ENCODE results near the gene STRIP2.
A peak's percentile ranks its signal among the peaks of the same experiment; 100 is the strongest.
"Not testable (repeated sequence)": the region's sequence is repeated elsewhere in the genome, so short reads cannot be mapped to it uniquely, and the experiment has no call there.

STRIP2 gene, protein sequence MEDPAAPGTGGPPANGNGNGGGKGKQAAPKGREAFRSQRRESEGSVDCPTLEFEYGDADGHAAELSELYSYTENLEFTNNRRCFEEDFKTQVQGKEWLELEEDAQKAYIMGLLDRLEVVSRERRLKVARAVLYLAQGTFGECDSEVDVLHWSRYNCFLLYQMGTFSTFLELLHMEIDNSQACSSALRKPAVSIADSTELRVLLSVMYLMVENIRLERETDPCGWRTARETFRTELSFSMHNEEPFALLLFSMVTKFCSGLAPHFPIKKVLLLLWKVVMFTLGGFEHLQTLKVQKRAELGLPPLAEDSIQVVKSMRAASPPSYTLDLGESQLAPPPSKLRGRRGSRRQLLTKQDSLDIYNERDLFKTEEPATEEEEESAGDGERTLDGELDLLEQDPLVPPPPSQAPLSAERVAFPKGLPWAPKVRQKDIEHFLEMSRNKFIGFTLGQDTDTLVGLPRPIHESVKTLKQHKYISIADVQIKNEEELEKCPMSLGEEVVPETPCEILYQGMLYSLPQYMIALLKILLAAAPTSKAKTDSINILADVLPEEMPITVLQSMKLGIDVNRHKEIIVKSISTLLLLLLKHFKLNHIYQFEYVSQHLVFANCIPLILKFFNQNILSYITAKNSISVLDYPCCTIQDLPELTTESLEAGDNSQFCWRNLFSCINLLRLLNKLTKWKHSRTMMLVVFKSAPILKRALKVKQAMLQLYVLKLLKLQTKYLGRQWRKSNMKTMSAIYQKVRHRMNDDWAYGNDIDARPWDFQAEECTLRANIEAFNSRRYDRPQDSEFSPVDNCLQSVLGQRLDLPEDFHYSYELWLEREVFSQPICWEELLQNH

GRCh38 chr7:129433847-129434674, at the start of gene STRIP2:
Gene STRIP2, plus strand, starts transcription at chr7:129434432. Its CDS starts 41 bp downstream, at chr7:129434473.
- peak; percentile 52 for DNase-seq

- DNase-seq: no peak
Observed at GRCh38 chr7:129385116-129385515, 49.1 kb upstream of the STRIP2 start.

- no peak for DNase-seq
Observed at GRCh38 chr7:129385598-129385997, 48.6 kb upstream of the STRIP2 start.

DNA sequence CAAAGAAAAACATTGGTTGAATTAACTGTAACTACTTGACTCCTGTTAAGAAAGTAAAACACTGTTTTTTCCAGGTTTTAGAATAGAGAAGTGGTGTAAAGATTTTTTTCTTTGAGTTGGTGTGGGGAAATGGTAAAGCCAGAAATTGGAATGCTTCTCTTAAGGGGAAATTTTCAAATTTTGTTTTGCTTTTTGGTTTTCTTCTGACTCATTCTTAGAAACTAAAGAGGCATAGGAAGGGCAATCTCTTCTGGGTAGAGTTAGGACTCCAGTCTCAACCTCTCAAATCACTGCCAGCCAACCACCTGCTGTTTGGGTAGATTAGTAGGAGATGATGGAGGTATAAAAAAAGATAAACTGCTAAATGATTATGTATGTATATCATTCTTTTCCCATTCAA, 47.7 kb upstream of the STRIP2 start:
- no peak for DNase-seq

GRCh38 chr7:129387537-129387936, 46.7 kb upstream of the STRIP2 start:
- DNase-seq: no peak

DNA sequence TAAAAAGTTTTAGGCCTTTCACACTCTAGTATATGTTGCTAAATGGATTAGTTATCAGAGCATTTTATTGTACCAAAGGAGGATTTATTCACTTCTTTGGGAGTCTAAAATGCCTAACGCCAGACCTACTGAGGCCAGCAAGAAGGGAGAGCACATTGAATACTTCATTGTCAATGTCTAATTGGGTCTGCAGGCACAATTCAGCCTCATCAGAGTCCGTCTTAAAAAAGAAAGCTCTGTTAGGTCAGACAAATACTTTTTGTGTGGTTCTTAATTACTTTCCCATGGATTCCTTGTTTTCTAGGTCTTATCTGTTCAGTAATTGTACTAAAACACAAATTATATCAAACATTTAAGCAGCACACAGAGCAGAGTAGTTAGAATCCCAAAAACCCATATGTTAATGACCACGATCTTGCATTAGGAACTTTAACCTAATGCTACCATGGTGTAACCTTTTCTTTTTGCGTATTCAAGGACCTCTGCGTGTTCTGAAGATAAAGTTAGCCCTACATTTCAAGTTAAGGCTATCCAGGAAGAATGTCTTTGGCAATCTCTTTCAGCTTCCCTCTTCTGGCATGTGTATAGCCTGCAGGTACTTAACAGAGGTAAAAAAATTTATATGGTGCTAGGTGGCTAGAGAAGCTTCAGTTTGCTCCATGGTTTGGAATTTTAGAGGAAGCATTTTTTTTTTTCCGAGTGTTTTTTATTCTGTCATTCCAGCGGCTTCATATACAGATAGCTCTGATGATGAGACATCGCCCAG, 45.7 kb upstream of the STRIP2 start:
- no peak for DNase-seq

DNA sequence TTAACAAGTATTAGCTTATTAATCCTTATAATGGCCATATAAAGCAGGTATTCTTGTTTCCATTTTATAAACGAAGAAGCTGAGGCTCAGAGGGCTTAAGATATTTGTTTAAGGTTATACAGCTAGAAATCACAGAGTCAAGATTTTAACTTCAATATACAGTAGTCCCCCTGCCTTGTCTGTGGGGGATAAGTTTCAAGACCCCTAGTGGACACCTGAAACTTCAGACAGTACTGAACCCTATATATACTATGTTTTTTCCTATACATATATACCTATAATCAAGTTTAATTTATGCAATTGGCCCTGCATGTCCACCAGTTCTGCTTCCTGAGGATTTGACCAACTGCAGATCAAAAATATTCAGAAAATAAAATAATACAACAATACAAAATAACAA, 44.4 kb upstream of the STRIP2 start:
- DNase-seq: no peak

- DNase-seq: no peak
Observed at GRCh38 chr7:129390314-129390713, 43.9 kb upstream of the STRIP2 start.

GRCh38 chr7:129391546-129392171, 42.6 kb upstream of the STRIP2 start:
- no peak for DNase-seq

DNA sequence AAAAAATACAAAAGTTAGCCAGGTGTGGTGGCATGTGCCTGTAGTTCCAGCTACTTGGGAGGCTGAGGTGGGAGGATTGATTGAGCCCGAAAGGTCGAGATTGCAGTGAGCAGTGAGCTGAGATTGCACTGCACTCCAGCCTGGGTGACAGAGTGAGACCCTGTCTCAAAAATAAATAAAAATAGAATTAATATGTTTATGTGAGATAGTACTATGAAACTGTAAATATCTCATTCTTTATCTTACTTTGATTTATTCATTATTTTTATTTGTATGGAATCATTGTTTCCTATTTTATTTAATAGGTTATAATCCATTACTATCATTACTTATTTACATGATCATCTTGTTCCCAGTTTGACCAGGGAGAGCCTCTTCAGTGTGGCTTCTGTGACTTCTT, 41.0 kb upstream of the STRIP2 start:
- DNase-seq: no peak

- no peak for DNase-seq
Observed at GRCh38 chr7:129394101-129394500, 40.1 kb upstream of the STRIP2 start.

GRCh38 chr7:129394982-129395914, 39.0 kb upstream of the STRIP2 start:
- no peak for DNase-seq

- DNase-seq: no peak
Observed at GRCh38 chr7:129401228-129401966, 32.8 kb upstream of the STRIP2 start.

DNA sequence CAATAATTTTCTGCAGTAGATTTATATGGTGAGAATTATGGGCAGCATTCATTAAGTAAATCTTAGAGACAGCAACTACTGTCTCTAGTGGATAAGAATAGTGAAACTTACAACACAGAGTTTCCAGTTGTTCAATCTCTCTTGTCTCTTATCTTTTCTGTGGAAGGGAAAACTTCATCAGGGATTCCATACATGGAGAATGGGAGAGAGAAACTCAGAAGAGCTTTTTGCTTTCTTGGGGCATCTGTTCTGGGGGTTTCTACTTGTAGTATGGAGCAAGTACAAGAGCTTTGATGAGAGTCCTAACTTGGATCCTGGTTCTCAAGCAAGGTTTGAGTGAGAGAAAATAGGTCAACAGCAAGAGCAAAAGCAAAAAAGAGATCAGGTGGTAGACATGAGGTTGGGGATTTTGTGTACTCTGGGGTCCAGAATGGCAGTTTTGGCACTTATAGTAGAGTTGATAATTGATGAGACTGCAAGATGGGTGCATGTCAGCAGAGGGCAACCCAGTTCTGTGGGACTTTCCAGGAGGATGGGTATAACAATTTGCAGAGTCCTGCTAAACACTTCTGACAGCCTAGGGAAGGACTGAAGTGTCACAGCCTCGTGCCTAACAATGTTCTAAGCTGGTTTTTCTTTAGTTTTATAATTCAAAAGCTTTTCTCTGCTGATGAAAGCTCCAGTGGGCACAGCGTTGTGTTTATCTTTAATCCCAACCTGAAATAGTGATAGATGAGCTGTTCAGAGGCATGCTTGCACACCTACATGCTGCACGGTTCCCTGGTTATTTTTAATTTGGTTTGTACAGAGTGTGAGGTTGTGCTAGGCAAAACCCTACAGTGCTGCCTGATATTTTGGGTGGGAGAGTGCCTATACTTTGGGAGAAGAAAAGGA, 32.0 kb upstream of the STRIP2 start:
- DNase-seq: no peak

DNA sequence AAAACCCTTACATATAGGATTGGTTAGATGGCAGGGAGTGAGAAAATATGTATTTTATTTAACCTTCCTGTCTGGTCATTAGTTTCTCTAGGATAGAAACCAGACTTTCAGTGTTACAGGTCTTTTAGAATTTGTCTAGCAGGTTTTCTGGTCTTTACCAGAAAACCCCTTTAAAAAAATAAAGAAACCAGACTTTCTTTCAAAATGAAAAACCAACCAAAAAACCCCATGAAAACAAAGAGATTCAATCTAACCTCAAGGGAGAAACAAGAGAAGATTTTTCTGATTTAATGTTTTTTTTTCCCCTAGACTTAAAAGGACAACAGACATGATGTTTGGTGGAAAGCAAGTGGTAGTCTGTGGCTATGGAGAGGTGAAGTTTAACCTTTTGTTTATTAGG, 28.7 kb upstream of the STRIP2 start:
- no peak for DNase-seq

- DNase-seq: not testable (repeated sequence)
Observed at GRCh38 chr7:129410238-129410637, 24.0 kb upstream of the STRIP2 start.

DNA sequence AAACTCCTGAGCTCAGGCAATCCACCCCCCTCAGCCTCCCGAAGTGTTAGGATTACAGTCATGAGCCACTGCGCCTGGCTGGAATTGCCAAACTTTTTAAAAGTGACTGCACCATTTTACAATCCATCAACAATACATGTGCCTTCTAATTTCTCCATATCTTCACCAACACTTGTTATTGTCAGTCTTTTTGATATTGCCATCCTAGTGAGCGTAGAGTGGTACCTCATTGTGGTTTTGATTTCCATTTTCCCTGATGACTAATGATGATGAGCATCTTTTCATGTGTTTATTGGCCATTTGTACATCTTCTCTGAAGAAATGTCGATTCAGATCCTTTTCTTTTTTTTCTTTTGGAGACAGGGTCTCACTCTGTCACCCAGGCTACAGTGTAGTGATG, 21.7 kb upstream of the STRIP2 start:
- DNase-seq: no peak

DNA sequence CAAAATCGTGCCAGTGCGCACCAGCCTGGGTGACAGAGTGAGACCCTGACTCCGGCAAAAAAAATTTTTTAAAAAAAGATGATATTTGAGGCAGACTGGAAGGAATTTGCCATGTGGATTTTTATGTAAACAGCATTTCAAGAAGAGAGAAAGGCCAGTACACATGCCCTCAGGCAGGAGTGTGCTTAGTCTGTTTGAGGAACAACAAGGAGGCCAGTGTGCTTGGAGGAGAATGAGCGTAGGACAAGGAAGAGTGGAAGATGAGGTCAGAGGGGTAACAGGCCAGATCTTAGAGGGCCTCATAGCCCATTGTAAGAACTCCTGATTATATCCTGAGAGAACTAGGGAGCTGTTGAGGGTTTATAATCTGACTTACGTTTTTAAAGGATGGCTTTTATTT, 17.2 kb upstream of the STRIP2 start:
- DNase-seq: no peak

GRCh38 chr7:129421717-129422250, 12.4 kb upstream of the STRIP2 start:
- DNase-seq: no peak
